Measurements from ENCODE around the gene IGHMBP2.

The IGHMBP2 gene

DNA sequence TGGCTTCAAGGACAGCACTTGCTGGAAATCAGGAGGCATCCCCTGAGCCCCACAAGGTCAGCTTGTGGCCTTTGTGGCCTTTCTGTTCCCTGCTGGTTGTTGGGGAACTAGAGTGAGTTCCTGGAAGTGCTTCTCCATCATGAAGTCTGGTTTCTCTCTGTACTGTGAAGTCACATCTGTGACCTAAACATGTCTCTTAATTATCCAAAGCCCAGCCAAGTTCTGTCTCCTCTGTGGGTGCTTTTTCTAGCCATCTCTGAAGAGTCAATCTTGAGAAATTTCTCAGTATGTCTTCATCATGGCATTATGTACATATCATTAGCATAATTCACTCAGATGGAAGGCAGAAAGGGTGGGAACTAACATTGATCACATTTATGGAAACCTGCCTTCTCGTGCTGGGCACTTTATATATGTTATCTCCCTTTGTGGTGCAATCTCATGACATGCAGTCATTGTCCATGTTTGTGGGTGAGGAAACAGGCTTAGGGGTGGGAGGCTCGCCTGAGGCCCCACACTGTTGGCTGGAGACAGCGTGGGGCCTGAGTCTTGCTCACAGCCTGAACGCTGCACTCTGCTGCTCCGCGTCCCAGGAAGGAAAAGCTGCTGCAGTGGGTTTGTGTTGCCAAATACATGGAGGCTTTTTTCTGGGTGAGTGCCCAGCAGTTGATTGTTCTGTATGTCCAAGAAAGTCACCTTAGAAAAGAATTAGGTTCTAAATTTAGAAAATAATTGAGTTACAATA, 24.6 kb downstream of the IGHMBP2 start:
- DNase-seq, result no peak

DNA sequence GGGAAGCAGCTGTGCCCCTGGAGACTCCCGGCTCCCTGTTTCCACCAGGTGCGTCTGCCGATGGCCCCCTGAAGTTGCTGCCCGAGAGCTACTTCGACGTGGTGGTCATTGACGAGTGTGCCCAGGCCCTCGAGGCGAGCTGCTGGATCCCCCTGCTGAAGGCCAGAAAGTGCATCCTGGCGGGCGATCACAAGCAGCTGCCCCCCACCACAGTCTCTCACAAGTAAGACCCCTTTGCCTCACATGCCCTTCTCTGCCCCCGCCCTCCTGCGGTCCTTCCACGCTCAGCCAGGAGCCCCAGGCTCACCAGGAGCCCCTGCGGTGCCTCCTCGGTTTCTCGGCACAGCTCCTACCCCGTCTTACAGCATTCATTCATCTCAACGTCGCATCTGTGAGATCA, 25.4 kb downstream of the IGHMBP2 start:
- no peak for DNase-seq

DNA sequence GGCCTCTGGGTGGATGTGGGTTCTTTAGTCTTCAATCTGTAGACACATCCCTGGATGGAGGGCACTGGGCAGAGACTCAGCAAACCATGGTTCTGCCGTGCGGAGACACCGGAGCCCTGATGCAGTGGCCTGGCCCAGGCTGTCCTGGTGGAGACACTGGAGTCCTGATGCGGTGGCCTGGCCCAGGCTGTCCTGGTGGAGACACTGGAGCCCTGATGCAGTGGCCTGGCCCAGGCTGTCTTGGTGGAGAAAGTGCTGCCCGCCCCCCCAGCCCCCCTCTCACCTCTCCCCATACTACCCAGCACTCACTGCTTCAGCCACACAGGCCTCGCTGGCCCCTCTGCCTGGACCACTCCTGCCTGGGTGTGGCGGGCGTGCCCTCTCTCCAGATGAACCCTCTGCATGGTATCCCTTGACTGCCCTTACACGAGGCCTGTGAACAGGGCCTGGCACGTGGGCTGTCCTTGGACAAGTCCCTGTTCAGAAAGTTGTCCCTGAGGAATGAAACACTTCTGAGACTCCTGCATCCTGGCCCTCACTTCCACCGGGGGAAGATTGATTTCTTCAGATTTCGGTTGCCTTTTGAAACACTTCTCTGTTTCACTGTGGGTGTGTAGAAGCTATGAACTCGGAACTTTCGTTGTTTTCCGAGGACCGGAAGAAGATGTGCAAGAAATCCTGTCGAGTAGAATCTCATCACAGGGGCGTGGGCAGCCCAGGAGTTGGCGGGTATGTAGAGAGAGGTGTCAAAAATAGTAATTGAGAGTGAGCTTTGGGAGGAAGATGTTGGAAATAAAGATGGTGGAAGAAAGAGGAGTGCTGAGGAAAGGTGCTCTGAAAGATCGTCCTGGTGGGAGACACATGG, 26.2 kb downstream of the IGHMBP2 start:
- no peak for DNase-seq

DNA sequence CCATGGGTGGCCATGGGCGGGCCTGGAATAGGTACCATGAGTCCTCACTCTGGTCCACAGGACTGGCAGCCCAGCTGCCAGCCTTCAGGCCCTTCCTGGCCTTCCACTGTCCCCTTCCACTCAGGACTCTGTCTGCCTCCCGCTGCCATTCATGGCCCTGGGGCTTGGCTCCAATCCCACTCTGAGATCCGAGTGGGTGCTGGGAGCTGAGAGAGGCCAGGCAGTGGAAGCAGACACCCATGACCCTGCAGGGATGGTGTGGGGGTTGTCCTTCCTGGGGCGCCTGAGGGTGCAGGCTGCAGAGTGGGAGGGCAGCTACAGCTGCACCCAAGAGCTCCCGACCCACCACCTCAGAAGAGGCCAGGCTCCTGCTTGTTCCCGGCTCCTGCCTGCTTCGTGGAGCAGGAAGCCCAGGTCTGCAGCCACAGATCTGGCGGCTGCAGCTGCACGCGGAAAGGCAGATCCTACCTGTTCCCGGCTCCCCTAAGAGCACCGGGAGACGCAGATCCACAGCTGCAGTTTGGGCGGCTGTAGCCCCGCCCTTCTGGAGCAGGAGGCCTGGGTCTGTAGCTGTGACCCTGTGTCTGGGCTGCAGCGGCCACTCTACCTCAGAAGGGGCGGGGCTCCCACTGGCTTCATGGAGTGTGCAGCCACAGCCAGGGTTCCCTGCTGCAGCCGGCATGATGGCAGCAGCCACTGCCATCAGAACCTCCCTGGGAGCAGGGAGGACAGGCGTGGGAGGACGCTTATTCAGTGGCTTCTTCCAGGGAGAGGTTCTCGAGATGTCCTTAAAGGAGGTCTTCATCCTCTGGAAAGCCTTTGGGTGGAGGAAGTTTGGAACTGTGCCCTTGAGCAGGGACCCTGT, 27.5 kb downstream of the IGHMBP2 start:
- no peak for DNase-seq

DNA sequence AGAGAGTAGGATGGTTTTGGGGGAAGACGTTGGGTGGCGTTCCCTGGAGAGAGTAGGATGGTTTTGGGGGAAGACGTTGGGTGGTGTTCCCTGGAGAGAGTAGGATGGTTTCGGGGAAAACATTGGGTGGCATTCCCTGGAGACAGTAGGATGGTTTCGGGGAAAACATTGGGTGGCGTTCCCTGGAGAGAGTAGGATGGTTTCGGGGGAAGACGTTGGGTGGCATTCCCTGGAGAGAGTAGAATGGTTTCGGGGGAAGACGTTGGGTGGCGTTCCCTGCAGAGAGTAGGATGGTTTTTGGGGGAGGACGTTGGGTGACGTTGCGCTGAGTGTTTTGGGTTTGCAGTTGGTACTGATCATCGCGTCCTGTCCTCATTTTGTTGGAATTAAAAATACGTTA, 28.2 kb downstream of the IGHMBP2 start:
- no peak for DNase-seq

DNA sequence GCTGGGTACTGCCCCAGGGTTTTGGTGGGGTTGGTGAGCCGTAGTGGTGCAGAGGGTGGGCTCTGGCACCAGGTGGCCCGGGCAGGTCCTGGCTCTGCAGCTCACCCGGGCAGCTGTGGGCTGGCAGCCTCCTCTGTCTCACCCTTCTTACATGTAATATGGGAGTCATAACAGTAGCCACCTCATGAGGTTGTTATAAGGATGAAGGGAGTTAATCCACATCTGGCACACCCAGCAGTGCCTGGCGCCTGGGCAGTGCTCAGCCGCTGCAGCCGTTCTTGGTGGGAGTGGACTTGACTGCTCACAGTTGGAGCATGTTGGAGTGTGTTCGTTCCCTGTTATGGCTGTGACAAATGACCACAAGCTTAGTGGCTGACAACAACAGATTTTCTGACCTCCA, 28.7 kb downstream of the IGHMBP2 start:
- no peak for DNase-seq

DNA sequence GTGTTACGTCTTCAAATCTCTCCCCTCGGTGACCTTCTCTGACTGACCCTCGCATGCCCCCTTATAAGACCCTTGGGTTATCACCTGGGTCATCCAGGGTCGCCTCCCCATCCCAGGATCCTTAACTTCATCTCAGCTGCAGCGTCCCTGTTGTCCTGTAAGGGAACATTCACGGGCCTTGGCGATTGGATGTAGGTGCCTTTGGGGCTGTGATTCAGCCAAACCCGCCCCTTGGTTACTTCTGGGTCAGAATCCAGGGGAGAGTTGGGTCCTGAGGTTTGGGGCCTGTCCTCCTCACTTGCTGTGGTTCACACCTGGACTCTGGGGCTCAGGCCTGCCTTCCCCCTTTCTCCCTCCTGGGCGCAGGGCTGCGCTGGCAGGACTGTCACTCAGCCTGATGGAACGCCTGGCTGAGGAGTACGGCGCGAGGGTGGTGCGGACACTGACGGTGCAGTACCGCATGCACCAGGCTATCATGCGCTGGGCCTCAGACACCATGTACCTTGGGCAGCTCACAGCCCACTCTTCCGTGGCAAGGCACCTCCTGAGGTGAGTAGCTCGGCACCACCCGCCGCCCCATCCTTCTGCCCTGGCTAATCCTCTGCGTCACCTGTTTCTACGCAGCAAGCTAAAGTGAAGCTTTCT, 29.4 kb downstream of the IGHMBP2 start:
- DNase-seq, result no peak

DNA sequence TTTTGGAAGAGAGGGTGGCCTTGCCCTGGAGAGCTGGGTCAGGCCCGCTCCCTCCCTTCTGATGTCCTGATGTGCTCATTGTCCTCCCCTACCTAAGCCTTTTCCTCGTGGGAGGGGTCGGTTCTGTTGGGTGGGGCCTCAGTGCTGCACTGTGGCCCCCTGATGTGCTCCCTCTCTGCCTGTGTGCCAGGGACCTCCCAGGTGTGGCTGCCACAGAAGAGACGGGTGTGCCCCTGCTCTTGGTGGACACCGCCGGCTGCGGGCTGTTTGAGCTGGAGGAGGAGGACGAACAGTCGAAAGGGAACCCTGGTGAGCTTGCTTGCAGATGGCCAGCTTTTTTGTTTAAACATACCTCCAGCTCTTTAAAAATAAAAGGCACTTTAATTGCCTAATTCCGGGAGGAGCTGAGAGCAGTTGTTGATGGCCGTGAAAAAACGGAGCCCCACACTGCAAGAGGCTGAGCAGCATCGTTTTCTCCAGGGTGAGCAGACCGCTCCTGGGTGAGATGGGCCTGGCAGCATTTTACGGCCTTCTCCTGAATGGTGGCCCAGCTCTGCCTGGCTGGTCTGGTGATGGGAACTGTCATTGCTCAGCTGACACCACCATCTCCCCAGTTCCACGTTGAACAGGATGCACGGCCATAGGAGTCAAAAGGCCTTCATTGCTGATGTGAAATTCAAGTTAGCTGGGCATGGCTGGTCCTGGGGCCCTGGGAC, 30.1 kb downstream of the IGHMBP2 start:
- DNase-seq, result no peak

DNA sequence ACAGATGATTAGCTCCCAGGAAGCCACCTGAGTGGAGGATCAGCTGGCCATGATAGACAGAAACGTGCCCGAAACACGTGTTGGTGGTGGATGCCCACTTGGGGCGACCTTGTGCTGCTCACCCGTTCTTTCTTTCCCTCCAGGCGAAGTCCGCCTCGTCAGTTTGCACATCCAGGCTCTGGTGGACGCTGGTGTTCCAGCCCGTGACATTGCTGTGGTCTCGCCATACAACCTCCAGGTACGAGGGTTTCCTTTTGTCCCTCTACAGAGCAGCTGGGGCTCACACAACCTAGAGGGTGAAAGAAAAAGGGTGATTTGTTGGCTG, 30.6 kb downstream of the IGHMBP2 start:
- DNase-seq, result no peak

DNA sequence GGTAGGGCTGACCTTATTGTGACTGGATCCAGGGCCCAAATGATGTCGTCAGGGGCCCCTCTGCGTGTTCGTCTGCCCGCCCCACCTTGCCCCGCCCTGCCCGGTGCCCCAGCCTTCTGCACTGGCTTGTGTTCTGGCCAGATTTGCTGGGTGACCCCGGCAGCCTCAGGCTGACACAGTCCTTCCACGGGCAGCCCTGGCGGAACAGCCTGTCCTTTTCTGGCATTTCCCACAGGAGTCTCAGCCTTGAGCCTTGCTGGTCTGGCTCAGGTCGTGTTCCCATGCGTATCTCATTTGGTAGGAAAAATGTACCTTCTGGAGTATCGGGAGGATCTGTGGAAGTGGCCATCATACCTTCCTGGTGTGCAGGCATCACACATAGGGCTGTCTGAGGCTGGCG, 31.0 kb downstream of the IGHMBP2 start:
- no peak for DNase-seq

DNA sequence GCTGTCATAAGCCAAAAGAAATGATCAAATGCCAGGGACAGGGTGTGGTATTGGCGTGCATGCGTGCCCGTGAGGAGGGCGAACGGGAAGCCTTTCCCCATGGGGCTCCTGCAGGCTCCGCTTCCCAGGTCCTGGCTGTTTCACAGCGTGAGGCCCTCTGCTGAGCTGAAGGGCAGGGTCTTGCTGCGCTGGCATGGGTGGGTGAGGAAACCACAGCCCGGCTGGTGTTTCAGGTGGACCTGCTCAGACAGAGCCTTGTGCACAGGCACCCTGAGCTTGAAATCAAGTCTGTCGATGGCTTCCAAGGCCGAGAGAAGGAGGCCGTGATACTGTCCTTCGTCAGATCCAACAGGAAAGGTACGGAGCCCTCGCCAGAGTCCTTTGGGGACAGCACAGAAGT, 31.4 kb downstream of the IGHMBP2 start:
- DNase-seq, result no peak

DNA sequence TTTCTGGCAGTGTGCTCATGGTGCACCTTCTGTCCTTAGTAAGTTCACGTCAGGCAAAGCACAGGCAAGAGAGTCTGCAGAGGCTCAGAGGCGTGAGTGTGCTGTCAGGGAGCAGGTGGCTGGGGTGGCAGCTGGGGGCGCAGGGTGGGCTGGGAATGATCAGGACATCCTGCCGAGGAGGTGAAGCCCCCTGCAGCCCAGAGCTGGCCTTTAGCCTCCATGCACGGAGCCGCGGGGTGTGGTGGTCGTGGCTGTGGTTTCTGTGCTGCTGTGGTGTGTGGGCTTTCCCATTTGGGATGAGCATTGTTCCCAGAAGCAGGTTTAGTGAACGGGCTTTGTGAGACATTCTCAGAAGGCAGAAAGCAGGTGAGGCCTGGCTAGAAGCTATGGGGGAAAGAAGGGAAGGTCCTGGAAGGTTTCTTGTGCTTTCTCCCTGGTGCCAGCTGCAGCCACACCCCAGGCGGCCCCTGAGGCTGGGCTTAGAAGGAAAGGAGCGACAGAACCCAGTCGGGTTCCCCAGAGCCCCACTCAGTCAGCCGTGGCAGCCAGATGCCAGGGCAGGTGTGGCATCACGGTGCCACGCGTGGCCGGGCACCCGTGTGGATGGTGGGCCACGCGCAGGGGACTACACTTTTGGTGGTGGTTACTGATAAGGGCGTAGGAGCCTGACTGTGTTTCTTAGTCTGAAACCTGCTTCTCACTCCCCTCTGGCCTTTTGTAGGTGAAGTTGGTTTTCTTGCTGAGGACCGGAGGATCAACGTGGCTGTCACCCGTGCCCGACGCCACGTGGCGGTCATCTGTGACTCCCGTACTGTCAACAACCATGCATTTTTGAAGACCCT, 32.0 kb downstream of the IGHMBP2 start:
- DNase-seq, result no peak

DNA sequence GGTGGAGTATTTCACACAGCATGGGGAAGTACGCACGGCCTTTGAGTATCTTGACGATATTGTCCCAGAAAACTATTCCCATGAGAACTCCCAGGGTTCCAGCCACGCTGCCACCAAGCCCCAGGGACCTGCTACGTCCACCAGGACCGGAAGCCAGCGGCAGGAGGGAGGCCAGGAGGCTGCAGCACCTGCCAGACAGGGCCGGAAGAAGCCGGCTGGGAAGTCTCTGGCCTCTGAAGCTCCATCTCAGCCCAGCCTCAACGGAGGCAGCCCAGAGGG, 32.6 kb downstream of the IGHMBP2 start:
- no peak for DNase-seq

DNA sequence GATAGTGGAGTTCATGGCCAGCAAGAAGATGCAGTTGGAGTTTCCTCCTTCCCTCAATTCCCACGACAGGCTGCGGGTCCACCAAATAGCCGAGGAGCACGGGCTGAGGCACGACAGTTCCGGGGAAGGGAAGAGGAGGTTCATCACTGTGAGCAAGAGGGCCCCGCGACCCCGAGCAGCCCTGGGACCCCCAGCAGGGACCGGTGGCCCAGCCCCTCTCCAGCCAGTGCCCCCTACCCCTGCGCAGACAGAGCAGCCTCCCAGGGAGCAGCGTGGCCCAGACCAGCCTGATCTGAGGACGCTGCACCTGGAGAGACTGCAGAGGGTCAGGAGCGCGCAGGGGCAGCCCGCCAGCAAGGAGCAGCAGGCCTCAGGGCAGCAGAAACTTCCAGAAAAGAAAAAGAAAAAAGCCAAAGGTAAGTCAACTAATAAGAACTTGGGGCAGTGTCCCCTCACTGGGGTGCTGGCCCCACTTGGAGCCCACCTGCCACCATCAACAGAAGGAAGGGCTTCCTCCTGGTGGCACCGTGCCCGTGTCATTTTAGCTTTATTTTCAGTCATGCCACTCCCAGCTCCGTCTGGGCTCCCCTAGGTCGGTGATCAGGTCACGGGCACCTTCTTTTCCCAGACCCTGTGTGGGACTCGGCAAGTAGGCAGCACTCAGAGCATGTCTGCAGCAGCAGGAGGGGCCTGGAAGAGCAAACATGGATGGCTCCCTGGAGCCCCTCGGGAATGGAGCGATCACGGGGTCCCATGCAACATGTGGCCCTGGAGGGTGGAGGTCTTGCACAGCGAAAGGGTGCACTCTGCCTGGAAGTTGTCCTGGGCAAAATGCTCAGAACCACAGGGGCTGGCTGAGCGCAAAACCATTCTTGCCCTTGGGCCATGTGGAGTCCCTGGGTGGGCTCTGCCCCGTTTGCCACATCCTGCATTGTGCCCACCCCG, 33.3 kb downstream of the IGHMBP2 start:
- DNase-seq, result no peak

DNA sequence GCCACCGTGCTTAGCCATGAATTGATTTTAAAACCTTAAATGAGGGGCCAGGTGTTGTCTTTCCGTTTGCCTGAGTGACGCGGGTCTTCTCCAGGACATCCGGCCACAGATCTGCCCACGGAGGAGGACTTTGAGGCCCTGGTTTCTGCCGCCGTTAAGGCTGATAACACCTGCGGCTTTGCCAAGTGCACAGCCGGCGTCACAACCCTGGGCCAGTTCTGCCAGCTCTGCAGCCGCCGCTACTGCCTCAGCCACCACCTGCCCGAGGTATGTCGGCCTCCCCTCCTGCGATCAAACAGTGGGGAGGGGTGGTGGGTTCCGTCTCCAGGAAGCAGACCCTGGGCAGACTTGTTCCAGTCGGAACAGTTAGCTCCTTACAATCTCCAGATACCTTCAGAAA, 34.4 kb downstream of the IGHMBP2 start:
- no peak for DNase-seq

DNA sequence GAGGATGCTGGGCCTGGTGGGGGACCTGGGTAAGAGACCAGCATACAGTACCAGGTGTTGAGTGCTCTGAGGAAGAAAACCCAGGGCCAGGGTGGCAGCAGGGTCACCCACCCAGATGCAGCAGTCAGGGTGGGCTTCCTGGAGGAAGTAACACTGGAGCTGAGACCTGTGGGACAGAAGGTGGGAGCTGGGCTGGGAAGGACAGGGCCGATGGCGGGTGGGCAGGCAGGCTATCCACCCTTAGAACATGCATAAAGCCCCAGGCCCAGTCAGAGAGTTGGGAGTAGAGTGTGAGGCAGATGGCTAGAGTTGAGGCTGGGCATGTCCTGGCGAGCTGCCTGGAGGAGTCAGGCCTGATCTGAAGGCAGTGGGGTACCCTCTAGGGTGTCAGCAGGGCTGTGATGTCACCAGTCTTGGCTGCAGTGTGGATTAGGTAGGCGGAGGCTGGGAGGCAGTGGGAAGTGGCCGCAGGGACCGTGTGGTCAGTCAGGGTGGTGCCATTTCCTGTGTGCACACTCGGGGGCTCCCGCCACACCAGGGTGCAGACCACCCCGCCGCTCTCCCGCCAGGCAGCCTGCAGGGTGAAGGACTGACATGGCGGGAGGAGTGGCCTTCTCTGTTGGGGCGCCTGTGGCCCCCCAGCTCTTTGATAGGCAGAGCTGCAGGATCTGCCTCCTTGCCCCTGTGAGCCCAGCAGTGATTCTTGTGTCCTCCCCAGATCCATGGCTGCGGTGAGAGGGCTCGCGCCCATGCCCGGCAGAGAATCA, 35.3 kb downstream of the IGHMBP2 start:
- DNase-seq, result no peak

DNA sequence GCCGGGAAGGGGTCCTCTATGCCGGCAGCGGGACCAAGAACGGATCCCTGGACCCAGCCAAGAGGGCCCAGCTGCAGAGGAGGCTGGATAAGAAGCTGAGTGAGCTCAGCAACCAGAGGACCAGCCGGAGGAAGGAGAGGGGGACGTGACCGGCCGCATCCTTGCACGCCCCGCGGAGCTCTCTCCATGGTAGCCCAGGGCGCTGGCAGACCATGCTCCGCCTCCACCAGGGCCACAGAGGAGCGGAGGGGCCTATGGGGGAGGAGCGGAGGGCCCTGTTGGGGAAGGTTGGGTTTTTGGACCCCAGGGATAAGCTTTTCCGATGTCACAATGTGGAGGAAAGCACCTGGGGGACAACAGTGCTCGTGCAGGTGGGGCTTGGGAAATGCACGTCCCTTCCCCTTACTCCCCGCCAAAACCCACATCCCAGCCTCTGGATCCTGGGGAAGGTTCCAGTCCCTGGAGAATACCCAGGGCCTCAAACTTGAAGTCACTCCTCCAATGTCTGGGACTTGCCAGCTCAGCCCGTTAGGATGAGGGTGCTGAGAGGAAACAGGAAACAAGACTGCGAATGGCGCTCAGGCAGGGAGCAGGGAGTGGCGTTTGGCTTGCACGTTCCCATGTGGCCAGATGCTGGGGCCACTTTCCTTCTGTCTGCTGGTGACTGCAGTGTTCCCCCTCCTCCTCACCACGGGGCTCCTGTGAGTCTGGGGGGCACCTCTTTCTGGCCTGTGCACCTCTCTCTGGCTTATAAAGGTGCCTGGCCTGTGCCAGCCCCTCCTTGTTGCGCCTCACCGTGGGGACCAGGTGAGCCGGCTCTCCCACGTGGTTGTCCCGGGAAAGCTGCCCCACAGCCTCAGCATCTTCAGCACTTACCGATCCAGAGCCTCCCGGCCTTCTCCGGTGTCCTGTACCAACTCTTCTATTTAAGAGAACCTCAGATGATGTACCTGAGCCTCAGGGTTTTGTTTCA, 36.2 kb downstream of the IGHMBP2 start:
- no peak for DNase-seq

DNA sequence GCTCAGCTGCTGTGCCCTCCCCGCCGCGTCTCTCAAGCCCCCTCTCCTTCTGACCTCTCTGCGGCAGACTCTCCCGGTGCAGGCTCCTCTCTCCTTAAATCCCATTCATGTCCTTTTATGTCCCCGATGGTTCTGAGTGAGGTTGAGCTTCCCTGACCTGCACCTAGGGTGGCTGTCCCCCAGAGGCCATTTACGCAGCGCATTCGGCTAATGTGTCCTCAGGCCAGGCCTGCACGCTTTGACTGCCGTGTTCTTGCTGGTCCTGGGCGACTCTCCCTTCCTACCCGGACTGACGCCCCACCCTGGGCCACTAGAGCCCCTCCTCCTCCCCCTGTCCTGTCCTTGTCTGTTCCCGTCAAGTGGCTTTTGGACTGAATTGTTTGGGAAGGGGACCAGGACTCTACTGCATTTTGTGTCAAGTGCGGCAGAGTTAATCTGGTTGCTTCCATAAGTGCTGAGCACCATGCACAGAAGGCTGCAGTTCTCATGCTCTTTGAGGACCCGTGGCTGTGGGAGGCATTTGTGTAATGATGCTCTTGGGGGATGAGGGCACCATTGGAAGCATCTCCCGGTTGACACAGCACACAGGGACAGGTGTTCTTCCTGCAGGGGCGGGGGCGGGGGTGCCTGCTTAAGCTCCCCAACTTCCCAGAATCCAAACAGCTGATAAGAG, 37.1 kb downstream of the IGHMBP2 start:
- DNase-seq, result no peak
